Stimulated activated CD4-positive, alpha-beta T cell treated with anti-CD3 and anti-CD28 coated beads, TNF-alpha, amount 100 ng/mL, for 48 hours (primary cell): Measurements from ENCODE around the gene ASAH2B.
"Not testable (repeated sequence)": the region's sequence is repeated elsewhere in the genome, so short reads cannot be mapped to it uniquely, and the experiment has no call there.

Source experiments
- DNase-seq, 3 donors: peaks; one replicate each; pipeline ENCODE4 v3.0.0-alpha.2; 2020; ENCODE audit warnings: low read depth in 3 of 3

ASAH2B gene

GRCh38 chr10:50739618-50740292 lies at the start of gene ASAH2B:
ASAH2B (plus strand) TSS chr10:50739936; CDS start chr10:50745131, 5,195 bp downstream.
- DNase-seq = peak; percentile 67 to 71 (median 69)

GRCh38 chr10:50697819-50698218 lies 41.9 kb upstream of the ASAH2B start:
- not testable (repeated sequence) for DNase-seq

DNA sequence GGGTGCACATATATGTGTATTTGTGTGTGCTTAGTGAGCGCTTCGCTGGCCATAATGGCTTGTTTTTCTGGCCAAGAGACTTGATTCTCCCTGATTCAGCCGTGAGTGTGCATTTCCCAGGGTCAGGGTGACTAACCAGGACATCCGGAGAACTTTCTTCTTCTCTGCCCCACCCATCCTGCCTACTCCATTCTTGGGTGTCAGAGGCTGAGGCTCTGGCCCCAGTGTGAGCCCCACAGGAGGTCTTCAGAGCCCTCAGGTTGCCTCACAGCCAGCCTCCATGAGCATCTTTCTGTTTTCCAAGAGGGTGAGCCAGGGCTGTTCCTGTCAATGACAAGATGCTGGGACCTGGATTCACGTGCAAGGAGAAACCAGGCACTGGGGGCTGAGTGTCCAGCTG lies 37.8 kb upstream of the ASAH2B start:
- not testable (repeated sequence) for DNase-seq

- not testable (repeated sequence) for DNase-seq
Measured at GRCh38 chr10:50702997-50703396, 36.7 kb upstream of the ASAH2B start.

DNA sequence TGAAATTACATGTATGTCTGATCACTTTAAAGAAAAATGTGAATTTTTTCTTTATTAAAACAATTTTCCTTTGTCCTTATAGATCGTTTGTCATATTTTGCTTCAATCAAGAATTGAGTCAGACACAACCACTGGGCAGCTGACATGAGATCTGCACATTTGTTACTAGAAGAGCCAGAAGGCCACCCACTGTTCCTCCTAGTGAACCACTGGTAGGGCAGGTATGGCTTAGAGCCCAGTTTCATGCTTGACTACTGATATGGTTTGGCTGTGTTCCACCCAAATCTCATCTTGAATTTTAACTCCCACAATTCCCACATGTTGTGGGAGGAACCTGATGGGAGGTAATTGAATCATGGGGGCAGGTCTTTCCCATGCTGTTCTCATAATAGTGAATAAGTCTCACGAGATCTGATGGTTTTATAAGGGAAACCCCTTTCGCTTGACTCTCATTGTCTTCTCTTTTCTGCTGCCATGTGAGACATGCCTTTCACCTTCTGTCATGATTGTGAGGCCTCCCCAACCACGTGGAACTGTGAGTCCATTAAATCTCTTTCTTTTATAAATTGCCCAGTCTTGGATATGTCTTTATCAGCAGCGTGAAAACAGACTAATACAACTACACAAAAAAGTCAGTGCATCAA lies 35.2 kb upstream of the ASAH2B start:
- DNase-seq = not testable (repeated sequence)

DNA sequence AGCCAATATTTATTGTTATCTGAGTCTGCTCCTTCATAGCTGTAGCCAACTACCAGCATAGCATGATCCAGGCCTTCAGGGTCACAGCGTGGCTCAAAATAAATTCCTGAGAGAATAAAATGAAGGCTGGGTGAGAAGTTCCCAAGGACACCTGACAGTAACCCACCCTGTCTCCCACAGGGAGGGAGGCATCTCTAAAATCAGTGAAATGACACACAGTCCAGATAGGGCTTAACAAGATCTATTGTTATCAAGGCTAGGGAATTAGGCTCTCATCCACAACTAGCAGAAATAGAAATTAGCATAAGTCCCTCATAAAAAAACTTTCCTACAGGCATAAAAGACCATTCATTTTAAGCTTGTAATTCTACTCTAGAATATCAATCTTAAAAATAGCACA lies 33.7 kb upstream of the ASAH2B start:
- not testable (repeated sequence) for DNase-seq

DNA sequence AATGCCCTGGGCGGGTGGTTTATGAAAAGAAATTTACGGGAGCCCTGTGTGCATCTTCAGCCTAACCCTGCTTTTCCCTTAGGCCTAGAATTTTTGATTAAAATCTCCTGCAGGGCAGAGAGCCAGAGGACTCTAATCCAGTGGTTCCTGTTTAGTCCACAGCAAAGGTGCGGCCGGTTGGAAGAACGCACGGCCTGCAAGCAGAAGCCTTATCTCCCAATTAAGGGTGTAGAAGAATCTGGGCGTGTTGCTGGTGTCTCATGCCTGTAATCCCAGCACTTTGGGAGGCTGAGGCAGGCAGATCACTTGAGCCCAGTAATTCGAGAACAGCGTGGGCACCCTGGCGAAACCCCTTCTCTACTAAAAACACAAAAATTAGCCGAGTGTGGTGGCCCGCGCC lies 29.5 kb upstream of the ASAH2B start:
- not testable (repeated sequence) for DNase-seq

- not testable (repeated sequence) for DNase-seq
Measured at GRCh38 chr10:50723812-50724211, 15.9 kb upstream of the ASAH2B start.

DNA sequence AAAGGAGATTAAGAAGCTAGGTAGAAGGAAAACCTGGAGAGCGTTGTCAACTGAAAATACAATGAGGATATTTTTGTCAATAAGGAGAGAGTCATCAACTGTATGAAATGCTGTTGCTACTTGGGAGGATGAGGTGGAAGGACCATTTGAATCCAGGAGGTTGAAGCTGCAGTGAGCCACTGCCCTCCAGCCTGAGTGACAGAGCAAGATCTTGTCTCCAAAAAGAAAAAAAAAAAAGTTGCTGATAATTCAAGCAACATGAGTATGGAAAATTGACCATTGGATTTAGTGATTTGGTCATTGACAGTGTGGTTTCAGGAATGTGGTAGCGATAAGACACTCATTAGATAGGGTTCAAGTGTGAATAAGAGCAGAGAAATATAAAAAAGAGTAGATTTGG lies 11.6 kb upstream of the ASAH2B start:
- DNase-seq = not testable (repeated sequence)

DNA sequence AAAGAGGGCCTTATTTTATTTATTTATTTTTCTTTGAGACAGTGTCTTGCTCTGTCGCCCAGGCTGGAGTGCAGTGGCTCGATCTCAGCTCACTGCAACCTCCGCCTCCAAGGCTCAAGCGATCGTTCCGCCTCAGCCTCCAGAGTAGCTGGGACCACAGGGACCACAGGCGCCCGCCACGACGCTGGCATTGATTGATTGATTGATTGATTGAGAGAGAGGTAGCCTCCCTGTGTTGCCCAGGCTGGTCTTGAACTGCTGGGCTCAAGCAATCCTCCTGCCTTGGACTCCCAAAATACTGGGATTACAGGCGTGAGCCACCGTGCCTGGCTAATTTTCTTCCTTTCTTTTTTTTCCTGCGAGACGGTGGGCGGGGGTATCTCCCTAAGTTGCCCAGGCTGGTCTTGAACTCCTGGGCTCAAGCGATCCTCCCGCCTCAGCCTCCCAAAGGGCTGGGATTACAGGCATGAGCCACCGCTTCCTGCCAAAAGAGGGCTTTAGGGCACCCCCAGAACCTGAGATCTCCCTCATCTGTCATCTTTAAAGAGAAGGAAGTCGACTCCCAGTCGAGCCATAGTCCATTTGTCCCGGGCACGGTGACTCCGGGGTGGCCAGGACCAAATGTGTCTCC lies 634 bp upstream of the ASAH2B start:
- DNase-seq = not testable (repeated sequence)

DNA sequence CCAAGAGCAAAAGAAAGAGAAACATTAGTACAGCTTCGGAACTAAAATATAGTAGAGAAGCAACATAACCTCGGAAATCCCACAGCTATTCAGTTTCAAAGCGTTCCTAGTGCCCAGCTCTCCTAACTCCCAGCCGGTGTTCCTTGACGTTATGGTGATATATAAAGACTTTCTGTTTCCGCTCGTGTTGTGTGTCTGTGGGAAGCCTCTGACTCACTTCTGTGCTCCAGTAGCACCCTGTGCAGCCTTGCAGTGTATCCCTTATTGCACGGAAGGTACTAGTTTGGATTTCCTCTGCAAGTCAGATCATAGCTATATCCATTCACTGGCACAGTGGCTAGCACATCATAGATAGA lies 535 bp downstream of the ASAH2B start:
- peak in 1 of 3 donors; percentile 21 for DNase-seq

DNA sequence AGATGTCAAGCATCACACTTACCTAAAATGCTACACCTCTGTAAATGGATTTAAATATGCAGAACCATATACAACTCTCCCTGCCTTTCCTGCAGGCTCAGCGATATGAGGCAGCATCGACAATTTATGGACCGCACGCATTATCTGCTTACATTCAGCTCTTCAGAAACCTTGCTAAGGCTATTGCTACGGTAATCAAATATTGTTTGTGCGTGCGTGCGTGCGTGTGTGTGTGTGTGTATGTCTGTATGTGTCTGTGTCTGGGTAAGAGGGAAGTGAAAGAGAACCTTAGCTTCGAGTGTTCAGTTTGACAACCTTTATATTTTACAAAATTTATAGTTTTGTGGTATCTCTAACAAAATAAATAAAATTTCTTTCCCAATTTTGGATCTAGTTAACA lies 3.1 kb downstream of the ASAH2B start:
- DNase-seq = not testable (repeated sequence)

GRCh38 chr10:50766774-50767513 lies 27.2 kb downstream of the ASAH2B start:
- DNase-seq = not testable (repeated sequence)

GRCh38 chr10:50772042-50772441 lies 32.3 kb downstream of the ASAH2B start:
- DNase-seq = not testable (repeated sequence)

DNA sequence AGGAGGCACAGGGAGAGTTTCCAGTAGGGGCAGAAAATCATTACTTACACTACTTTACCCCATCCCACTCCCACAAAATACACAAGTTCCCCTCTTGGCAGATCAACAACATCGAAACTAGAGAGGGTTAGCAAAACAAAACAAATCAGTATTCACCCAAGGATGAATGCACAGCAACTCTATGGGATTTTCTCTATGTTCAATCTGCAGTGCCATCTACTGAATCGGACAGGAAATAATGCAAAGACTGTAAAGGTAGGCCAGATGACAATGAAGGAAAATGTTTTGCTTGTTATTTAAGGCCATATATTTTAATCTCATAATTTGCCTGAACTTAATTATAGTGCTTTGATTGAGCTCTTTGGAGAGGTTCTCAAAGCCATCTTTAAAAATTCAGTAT lies 35.1 kb downstream of the ASAH2B start:
- not testable (repeated sequence) for DNase-seq

- DNase-seq = not testable (repeated sequence)
Measured at GRCh38 chr10:50780036-50780435, 40.3 kb downstream of the ASAH2B start.

GRCh38 chr10:50782017-50782416 lies 42.3 kb downstream of the ASAH2B start:
- DNase-seq = not testable (repeated sequence)

GRCh38 chr10:50787962-50788361 lies 48.2 kb downstream of the ASAH2B start:
- not testable (repeated sequence) for DNase-seq

DNA sequence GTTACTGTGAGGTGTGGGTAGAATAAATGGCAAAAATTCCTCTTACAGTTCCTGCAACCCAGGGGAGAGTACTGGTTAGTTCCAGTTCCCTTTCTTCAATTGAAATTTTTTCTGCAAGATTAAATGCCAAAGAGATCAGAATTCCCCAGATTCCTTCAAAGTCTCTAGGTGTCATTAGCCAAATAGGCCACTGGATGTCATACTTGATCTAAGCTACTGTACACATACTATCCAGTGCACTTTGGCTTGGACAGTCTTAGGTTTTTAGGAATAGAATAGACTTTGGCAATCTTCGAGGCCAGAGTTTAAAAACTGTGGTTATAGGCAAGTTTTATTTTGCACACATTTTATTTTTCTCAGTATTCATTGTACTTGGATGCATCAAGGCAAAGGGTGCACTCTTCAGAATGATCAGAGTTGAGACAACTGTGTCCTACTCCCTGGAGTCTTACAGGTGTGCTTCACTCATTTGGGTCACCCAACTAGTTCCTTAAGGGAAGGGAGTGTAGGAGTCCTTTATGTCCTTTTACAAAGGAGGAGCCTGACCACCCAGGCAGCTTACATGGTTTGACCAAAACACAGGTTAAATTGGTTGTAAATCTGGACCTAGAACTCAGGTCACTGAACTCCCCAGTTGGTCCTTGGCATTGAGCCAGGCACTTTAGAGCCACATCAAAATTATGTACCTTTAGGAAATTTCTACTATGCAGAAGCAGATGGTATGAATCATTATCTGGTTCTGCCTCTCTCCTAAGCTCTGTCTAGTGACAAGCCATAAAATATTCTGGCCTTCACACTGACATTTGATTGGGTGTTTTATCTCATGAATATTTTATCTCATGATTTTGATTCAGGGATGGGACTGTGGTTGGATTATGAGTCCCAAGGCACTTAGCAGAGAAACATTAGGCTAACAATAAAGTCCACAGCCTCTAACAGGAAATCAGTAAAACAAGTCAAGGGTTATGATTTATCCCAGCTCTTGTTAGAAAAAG lies 49.5 kb downstream of the ASAH2B start:
- no peak for DNase-seq

GRCh38 chr10:50794490-50794889 lies 54.8 kb downstream of the ASAH2B start:
- DNase-seq = no peak

GRCh38 chr10:50796693-50797092 lies 57.0 kb downstream of the ASAH2B start:
- no peak for DNase-seq
